ENCODE measurements around the gene ATP5MC2.
"Not testable (repeated sequence)": the region's sequence is repeated elsewhere in the genome, so short reads cannot be mapped to it uniquely, and the experiment has no call there.

ATP5MC2 gene

GRCh38 chr12:53646300-53646699, 29.6 kb downstream of the ATP5MC2 start:
- DNase-seq (ENCODE audit: low read depth): not testable (repeated sequence)

- no peak for DNase-seq (ENCODE audit: low read depth)
These were observed 30.7 kb downstream of the ATP5MC2 start for GRCh38 chr12:53645165-53645564.

- DNase-seq (ENCODE audit: low read depth): no peak
These were observed 31.8 kb downstream of the ATP5MC2 start for GRCh38 chr12:53644133-53644532.

GRCh38 chr12:53643232-53643979, 32.5 kb downstream of the ATP5MC2 start:
- no peak for DNase-seq (ENCODE audit: low read depth)

GRCh38 chr12:53638057-53638456, 37.8 kb downstream of the ATP5MC2 start:
- DNase-seq (ENCODE audit: low read depth): no peak

- no peak for DNase-seq (ENCODE audit: low read depth)
These were observed 39.2 kb downstream of the ATP5MC2 start for GRCh38 chr12:53636641-53637040.

GRCh38 chr12:53635708-53636107, 40.2 kb downstream of the ATP5MC2 start:
- DNase-seq (ENCODE audit: low read depth): not testable (repeated sequence)

GRCh38 chr12:53631721-53632120, 44.2 kb downstream of the ATP5MC2 start:
- DNase-seq (ENCODE audit: low read depth): no peak

GRCh38 chr12:53627919-53628318, 48.0 kb downstream of the ATP5MC2 start:
- DNase-seq (ENCODE audit: low read depth): no peak

- DNase-seq (ENCODE audit: low read depth): no peak
These were observed 49.1 kb downstream of the ATP5MC2 start for GRCh38 chr12:53626702-53627169.

- peak; percentile 96 for DNase-seq (ENCODE audit: low read depth)
These were observed 49.8 kb downstream of the ATP5MC2 start, which contains the start of gene ATF7 for GRCh38 chr12:53625946-53626701. ATF7 (minus strand) TSS chr12:53626382; CDS start chr12:53601000, 25,382 bp downstream.

- DNase-seq (ENCODE audit: low read depth): no peak
These were observed 50.4 kb downstream of the ATP5MC2 start for GRCh38 chr12:53625373-53625945.

GRCh38 chr12:53624956-53625355, 50.9 kb downstream of the ATP5MC2 start:
- DNase-seq (ENCODE audit: low read depth): no peak

- DNase-seq (ENCODE audit: low read depth): no peak
These were observed 51.4 kb downstream of the ATP5MC2 start for GRCh38 chr12:53624458-53624857.

GRCh38 chr12:53623548-53624385, 52.1 kb downstream of the ATP5MC2 start:
- no peak for DNase-seq (ENCODE audit: low read depth)

GRCh38 chr12:53622724-53623123, 53.2 kb downstream of the ATP5MC2 start:
- no peak for DNase-seq (ENCODE audit: low read depth)

- no peak for DNase-seq (ENCODE audit: low read depth)
These were observed 57.6 kb downstream of the ATP5MC2 start for GRCh38 chr12:53618275-53618674.

GRCh38 chr12:53617700-53618099, 58.2 kb downstream of the ATP5MC2 start:
- no peak for DNase-seq (ENCODE audit: low read depth)

- no peak for DNase-seq (ENCODE audit: low read depth)
These were observed 58.9 kb downstream of the ATP5MC2 start for GRCh38 chr12:53616950-53617349.
